ENCODE results near the gene FLT3LG. TPM values are rescaled to one million over a fixed set of nuclear protein-coding genes. Genes with fewer than 3 reads are reported as not detected.

FLT3LG gene
- total RNA-seq, 4 donors from 2014 or later = 5.5 to 11.5 (median 10.4) TPM

DNA sequence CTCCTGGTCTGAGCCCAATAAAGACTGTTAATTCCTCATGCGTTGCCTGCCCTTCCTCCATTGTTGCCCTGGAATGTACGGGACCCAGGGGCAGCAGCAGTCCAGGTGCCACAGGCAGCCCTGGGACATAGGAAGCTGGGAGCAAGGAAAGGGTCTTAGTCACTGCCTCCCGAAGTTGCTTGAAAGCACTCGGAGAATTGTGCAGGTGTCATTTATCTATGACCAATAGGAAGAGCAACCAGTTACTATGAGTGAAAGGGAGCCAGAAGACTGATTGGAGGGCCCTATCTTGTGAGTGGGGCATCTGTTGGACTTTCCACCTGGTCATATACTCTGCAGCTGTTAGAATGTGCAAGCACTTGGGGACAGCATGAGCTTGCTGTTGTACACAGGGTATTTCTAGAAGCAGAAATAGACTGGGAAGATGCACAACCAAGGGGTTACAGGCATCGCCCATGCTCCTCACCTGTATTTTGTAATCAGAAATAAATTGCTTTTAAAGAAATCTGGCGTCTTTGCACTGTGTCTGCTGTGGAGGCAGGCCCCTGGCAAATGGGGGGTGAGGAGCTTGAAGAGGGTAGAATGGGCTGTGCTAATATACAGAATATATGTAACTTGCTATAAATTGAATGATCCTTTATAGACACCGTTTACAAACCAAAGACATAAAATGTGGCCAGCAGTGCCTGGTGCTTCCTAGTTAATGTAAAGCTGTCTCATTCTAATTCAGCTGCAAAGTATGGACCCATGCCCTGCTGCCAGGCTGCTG is 18.0 kb downstream of the FLT3LG start:
- no peak for DNase-seq (ENCODE audit: extremely low spot score)
- Histone ChIP-seq H3K36me3 (peaks cover 36 to 56% (median 42%) of the 10 kb centered on the region in 4 donors), H3K27me3 (no peaks in the 10 kb centered on the region), H3K4me3 (no peak overlapping the region), H3K27ac (replicated peaks in 1 of 4) (no peak overlapping the region), H3K4me1 (peaks cover 24 to 53% (median 42%) of the 10 kb centered on the region in 4 donors), H3K9me3 (no peaks in the 10 kb centered on the region)
- 53% methylated on average over 7 of the region's 7 CpGs for WGBS
- intact Hi-C loops (cut with DNase I) = no loop called here
- TF ChIP-seq, protein P1, sequence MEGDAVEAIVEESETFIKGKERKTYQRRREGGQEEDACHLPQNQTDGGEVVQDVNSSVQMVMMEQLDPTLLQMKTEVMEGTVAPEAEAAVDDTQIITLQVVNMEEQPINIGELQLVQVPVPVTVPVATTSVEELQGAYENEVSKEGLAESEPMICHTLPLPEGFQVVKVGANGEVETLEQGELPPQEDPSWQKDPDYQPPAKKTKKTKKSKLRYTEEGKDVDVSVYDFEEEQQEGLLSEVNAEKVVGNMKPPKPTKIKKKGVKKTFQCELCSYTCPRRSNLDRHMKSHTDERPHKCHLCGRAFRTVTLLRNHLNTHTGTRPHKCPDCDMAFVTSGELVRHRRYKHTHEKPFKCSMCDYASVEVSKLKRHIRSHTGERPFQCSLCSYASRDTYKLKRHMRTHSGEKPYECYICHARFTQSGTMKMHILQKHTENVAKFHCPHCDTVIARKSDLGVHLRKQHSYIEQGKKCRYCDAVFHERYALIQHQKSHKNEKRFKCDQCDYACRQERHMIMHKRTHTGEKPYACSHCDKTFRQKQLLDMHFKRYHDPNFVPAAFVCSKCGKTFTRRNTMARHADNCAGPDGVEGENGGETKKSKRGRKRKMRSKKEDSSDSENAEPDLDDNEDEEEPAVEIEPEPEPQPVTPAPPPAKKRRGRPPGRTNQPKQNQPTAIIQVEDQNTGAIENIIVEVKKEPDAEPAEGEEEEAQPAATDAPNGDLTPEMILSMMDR (IDR thresholded peaks at IDR 0.05) = no peak
- TF ChIP-seq POLR2A (IDR thresholded peaks at IDR 0.05; ENCODE audit: low read depth) (no peak), EP300 (IDR thresholded peaks at IDR 0.05) (no peak), POLR2AphosphoS5 (IDR thresholded peaks at IDR 0.05) (no peak)

DNA sequence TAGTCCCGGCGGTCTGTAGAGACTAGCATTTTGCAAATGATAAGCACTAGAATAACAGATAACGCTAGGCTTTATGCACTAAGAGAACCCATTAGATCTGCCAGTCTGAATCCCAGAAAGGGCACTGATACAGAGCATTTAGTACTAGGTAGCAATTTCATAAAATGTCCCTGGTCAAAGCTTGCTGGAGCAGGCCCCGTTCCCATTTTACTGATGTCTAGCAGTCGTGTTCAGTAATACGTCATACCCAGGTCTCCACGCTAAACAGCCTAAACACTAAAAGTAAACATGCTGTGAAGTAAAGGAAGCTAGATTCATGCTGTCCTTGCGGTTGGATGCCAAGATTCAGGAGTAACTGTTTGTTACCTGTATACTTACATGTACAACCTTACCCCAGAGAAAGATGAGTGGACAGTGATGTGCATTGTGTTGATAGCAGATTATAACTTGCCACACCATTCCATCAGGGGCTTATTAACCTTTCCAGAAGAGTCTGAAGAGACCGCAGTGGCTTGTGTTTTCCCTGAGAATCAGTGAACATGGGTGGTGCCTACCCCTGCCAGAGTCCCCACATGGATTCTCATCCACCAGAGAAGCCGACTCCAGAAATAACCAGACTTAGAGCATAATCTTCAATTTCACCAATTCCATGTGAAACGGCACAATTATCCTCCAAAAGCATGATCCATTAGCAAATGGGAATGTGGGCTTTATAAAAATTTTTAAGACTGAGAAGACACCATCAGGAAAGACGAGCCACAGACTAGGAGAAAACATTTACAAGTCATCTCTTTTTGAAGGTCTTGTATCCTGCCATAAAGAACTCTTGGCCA is 18.8 kb downstream of the FLT3LG start:
- H3K4me1 ChIP-seq = peaks cover 32 to 60% (median 49%) of the 10 kb centered on the region in 4 donors
- DNase-seq (ENCODE audit: extremely low spot score) = no peak
- peaks cover 41 to 64% (median 49%) of the 10 kb centered on the region in 4 donors for H3K36me3 ChIP-seq
- intact Hi-C loops (cut with DNase I) = no loop called here
- 71% methylated on average over 12 of the region's 12 CpGs for WGBS
- H3K27me3 ChIP-seq = no peaks in the 10 kb centered on the region
- H3K9me3 ChIP-seq = no peaks in the 10 kb centered on the region
- no peak overlapping the region for H3K4me3 ChIP-seq
- peak overlapping the region in 1 of 4 donors; percentile 44 for H3K27ac ChIP-seq (replicated peaks in 1 of 4)
- TF ChIP-seq POLR2AphosphoS5 (IDR thresholded peaks at IDR 0.05) = peak in 1 of 2 donors; percentile 20
- TF ChIP-seq POLR2A (IDR thresholded peaks at IDR 0.05; ENCODE audit: low read depth) = no peak
- TF ChIP-seq, protein P1 (IDR thresholded peaks at IDR 0.05) = no peak
- TF ChIP-seq EP300 (IDR thresholded peaks at IDR 0.05) = no peak

DNA sequence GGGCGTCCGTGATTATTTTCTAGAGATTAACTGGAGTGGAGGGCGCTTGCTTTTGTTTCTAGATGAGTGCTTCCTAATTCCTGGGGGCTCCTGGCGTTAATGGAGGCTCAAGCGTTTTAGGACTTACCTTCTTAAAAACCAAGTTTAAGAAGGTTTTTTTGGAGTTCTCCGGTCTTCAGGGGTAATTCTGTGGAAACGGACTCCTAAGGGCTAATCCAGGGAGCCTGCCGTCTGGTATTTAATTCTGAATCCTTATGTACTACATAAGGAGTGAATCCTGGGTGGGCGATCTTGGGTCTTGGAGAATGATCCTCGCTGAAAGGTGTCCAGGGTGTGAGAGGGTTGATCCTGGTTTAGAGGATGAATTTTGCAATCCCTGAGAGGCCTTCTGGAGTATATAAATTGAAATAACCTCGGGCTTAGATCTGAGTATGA is 22.6 kb downstream of the FLT3LG start:
- H3K4me1 ChIP-seq = peaks cover 31 to 60% (median 54%) of the 10 kb centered on the region in 4 donors

DNA sequence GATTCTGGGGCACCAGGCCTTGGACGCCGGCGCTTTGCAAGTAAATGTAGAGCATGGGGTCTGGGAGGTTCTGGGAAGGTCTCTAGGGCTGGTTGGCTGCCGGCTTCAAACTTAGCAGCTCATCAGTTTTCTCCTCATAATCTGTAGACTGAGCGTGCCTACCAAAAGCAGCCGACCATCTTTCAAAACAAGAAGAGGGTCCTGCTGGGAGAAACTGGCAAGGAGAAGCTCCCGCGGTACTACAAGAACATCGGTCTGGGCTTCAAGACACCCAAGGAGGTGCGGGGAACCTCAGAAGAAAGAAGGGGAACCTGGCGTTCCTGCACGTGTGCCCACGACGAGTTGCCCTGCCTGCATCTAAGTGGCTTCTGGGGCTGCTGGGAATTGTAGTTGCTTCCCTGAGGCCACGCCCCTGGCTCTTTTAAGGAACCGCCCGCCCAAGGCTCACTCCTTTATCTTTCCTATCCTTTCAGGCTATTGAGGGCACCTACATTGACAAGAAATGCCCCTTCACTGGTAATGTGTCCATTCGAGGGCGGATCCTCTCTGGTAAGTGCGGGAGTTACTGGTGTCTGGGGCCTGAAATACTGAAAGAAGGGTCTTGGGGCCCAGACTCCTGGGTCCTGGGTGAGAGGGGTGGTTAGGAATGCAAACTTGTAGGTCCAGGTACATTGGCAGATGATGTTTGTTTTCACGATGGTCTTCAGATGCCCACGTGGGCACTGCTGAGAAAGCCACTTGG is 23.2 kb downstream of the FLT3LG start:
- H3K36me3 ChIP-seq = peaks cover 33 to 50% (median 42%) of the 10 kb centered on the region in 4 donors
- H3K27ac ChIP-seq (replicated peaks in 1 of 4) = peak overlapping the region; percentile 93 to 97 (median 94)
- WGBS = 31% methylated on average over 18 of the region's 22 CpGs
- peak overlapping the region; percentile 71 to 91 (median 84) for H3K4me3 ChIP-seq
- TF ChIP-seq EP300 (IDR thresholded peaks at IDR 0.05) (no peak), POLR2AphosphoS5 (IDR thresholded peaks at IDR 0.05) (peak; percentile 13 to 45)
- H3K27me3 ChIP-seq = no peaks in the 10 kb centered on the region
- DNase-seq (ENCODE audit: extremely low spot score) = no peak
- intact Hi-C loops (cut with DNase I) = no loop called here
- peaks cover 31 to 56% (median 53%) of the 10 kb centered on the region in 4 donors for H3K4me1 ChIP-seq
- H3K9me3 ChIP-seq = no peaks in the 10 kb centered on the region

More for the DNA sequence above, 22.6 kb downstream of the FLT3LG start:
- no peak for DNase-seq (ENCODE audit: extremely low spot score)
- H3K4me3 ChIP-seq = peak overlapping the region; percentile 71 to 91 (median 84)
- H3K9me3 ChIP-seq = no peaks in the 10 kb centered on the region
- H3K27me3 ChIP-seq = no peaks in the 10 kb centered on the region
- intact Hi-C loops (cut with DNase I) = no loop called here
- H3K36me3 ChIP-seq = peaks cover 40 to 57% (median 48%) of the 10 kb centered on the region in 4 donors
- TF ChIP-seq POLR2A (IDR thresholded peaks at IDR 0.05; ENCODE audit: low read depth) (no peak), EP300 (IDR thresholded peaks at IDR 0.05) (no peak)
- under 1% methylated on average over 11 of the region's 11 CpGs for WGBS
- H3K27ac ChIP-seq (replicated peaks in 1 of 4) = peak overlapping the region; percentile 93 to 97 (median 94)

DNA sequence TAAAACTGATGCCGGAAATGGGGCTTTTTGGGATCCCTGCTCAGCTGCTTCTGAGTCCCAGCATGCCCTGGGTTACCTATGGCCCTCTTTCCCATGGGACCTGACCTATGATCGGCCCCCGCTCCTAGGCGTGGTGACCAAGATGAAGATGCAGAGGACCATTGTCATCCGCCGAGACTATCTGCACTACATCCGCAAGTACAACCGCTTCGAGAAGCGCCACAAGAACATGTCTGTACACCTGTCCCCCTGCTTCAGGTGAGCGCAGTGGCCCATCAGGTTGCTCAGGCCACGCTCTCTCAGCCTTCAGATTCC is 23.7 kb downstream of the FLT3LG start:
- intact Hi-C loops (cut with DNase I) = no loop called here
- no peak for DNase-seq (ENCODE audit: extremely low spot score)
- H3K27me3 ChIP-seq = no peaks in the 10 kb centered on the region
- H3K27ac ChIP-seq (replicated peaks in 1 of 4) = peak overlapping the region in 3 of 4 donors; percentile 93 to 97 (median 94)
- no peaks in the 10 kb centered on the region for H3K9me3 ChIP-seq
- peak overlapping the region; percentile 71 to 91 (median 84) for H3K4me3 ChIP-seq
- peaks cover 31 to 56% (median 53%) of the 10 kb centered on the region in 4 donors for H3K4me1 ChIP-seq
- H3K36me3 ChIP-seq = peaks cover 28 to 45% (median 37%) of the 10 kb centered on the region in 4 donors
- WGBS = 96% methylated on average over 11 of the region's 12 CpGs
- TF ChIP-seq POLR2A (IDR thresholded peaks at IDR 0.05; ENCODE audit: low read depth) = no peak
- TF ChIP-seq POLR2AphosphoS5 (IDR thresholded peaks at IDR 0.05) = no peak
- TF ChIP-seq, protein P1 (IDR thresholded peaks at IDR 0.05) = no peak
- TF ChIP-seq EP300 (IDR thresholded peaks at IDR 0.05) = no peak

Measured in esophagus muscularis mucosa (tissue), 4 donors.